HepG2 (cell line): ENCODE data around the gene DMRT1. TPM values are rescaled to one million over a fixed set of nuclear protein-coding genes. Genes with fewer than 3 reads are reported as not detected.

Source experiments
- ATF4 ChIP-seq, 2 experiments: fragments of 450-650 bp in 1 of 2; sonication (generic) in 1 of 2; formaldehyde crosslinking; IDR thresholded peaks; 2 replicates each; pipeline versions ENCODE4 v1.5.0 to v1.8.0; 2020 to 2022; ENCODE audit warnings: mild to moderate bottlenecking in 1 of 2, missing genetic modification reagents in 1 of 2
- EP300 ChIP-seq, 3 experiments: sonication (generic) in 1 of 3; formaldehyde crosslinking in 1 of 3; IDR thresholded peaks; 2 replicates each; pipeline versions ENCODE4 v1.5.1 to v1.6.1; 2011 to 2020; ENCODE audit warnings: low read depth in 2 of 3, low read length in 2 of 3, borderline replicate concordance in 1 of 3, improper control_type of control experiment in 1 of 3, mild to moderate bottlenecking in 1 of 3, missing genetic modification reagents in 1 of 3, moderate library complexity in 1 of 3
- FOXA3 ChIP-seq: IDR thresholded peaks from 2 replicates; pipeline ENCODE4 v1.6.1; 2016; ENCODE audit warnings: missing genetic modification reagents, missing compliant biosample characterization
- FOXP1 ChIP-seq, 2 experiments: fragments of 450-650 bp in 1 of 2; IDR thresholded peaks; 2 replicates each; pipeline ENCODE4 v1.6.1; 2017 to 2018; ENCODE audit warnings: antibody characterized with exemption in 1 of 2
- GATAD2A ChIP-seq: IDR thresholded peaks from 2 replicates; pipeline ENCODE4 v1.6.1; 2016
- HOXA5 ChIP-seq: sonication (generic); formaldehyde crosslinking; IDR thresholded peaks from 2 replicates; pipeline ENCODE4 v1.4.0; 2020; ENCODE audit warnings: missing genetic modification reagents
- MED13 ChIP-seq: sonication (generic); formaldehyde crosslinking; IDR thresholded peaks from 2 replicates; pipeline ENCODE4 v1.5.0; 2020; ENCODE audit warnings: missing genetic modification reagents
- NCOA2 ChIP-seq: sonication (generic); formaldehyde crosslinking; IDR thresholded peaks from 2 replicates; pipeline ENCODE4 v1.8.0; 2022; ENCODE audit warnings: inconsistent platforms
- NR2F6 ChIP-seq, 2 experiments: IDR thresholded peaks; 2 replicates each; pipeline ENCODE4 v1.6.1; 2016; ENCODE audit warnings: antibody characterized with exemption in 1 of 2, mild to moderate bottlenecking in 1 of 2
- SALL1 ChIP-seq: sonication (generic); formaldehyde crosslinking; IDR thresholded peaks from 2 replicates; pipeline ENCODE4 v1.8.0; 2022; ENCODE audit warnings: mild to moderate bottlenecking, missing genetic modification reagents
- SMC3 ChIP-seq: IDR thresholded peaks from 2 replicates; pipeline ENCODE4 v1.6.1; 2011; ENCODE audit warnings: low read length, improper control_type of control experiment
- SOX13 ChIP-seq, 3 experiments: fragments of 450-650 bp in 1 of 3; sonication (generic) in 1 of 3; formaldehyde crosslinking in 1 of 3; IDR thresholded peaks in 2 of 3; conservative IDR thresholded peaks in 1 of 3; 2 replicates each; pipeline versions ENCODE4 v1.5.0 to v1.6.1; 2016 to 2020; ENCODE audit warnings: antibody characterized with exemption in 1 of 3, mild to moderate bottlenecking in 1 of 3, missing compliant biosample characterization in 1 of 3, missing genetic modification reagents in 1 of 3, moderate library complexity in 1 of 3
- THAP11 ChIP-seq: IDR thresholded peaks from 2 replicates; pipeline ENCODE4 v1.6.1; 2016; ENCODE audit warnings: missing biosample characterization, missing genetic modification reagents
- TRIM24 ChIP-seq: sonication (generic); formaldehyde crosslinking; IDR thresholded peaks from 2 replicates; pipeline ENCODE4 v1.8.0; 2022; ENCODE audit warnings: mild to moderate bottlenecking, missing genetic modification reagents
- YEATS4 ChIP-seq: sonication (generic); formaldehyde crosslinking; IDR thresholded peaks from 2 replicates; pipeline ENCODE4 v1.4.0; 2020; ENCODE audit warnings: missing genetic modification reagents, borderline replicate concordance
- ZBTB33 ChIP-seq: sonication (generic); formaldehyde crosslinking; IDR thresholded peaks from 2 replicates; pipeline ENCODE4 v1.4.0; 2020; ENCODE audit warnings: missing genetic modification reagents
- ZNF281 ChIP-seq: sonication (generic); formaldehyde crosslinking; IDR thresholded peaks from 2 replicates; pipeline ENCODE4 v1.4.0; 2020; ENCODE audit warnings: missing genetic modification reagents, borderline replicate concordance
- ZNF331 ChIP-seq: sonication (generic); formaldehyde crosslinking; IDR thresholded peaks from 2 replicates; pipeline ENCODE4 v1.4.0; 2020; ENCODE audit warnings: missing genetic modification reagents
- ZNF572 ChIP-seq: sonication (generic); formaldehyde crosslinking; IDR thresholded peaks from 2 replicates; pipeline ENCODE4 v1.5.1; 2020; ENCODE audit warnings: mild to moderate bottlenecking, missing genetic modification reagents
- ZSCAN21 ChIP-seq: sonication (generic); formaldehyde crosslinking; IDR thresholded peaks from 2 replicates; pipeline ENCODE4 v1.8.0; 2022; ENCODE audit warnings: mild to moderate bottlenecking, missing genetic modification reagents, moderate library complexity, borderline replicate concordance
- polyA plus RNA-seq, 8 experiments: library from polyadenylated mRNA; depleted of rRNA in 3 of 8; stranded (reverse) in 7 of 8; unstranded in 1 of 8; fragments of >200 nt; fragmentation: Illumina TruSeq in 4 of 8; extraction: Trizol in 4 of 8; gene quantifications; 2 replicates each; pipeline versions ENCODE4 v1.2.1 to v1.2.3, GENCODE V29; 2011 to 2016; ENCODE audit warnings: low read depth in 4 of 8, missing spikeins in 1 of 8, mixed read lengths in 1 of 8; ENCODE audit not compliant: insufficient read depth in 1 of 8
- total RNA-seq, 5 experiments: library from RNA; depleted of rRNA; stranded (reverse); fragments of >200 nt; fragmentation: Illumina TruSeq; extraction: Trizol; gene quantifications; 2 replicates each; pipeline ENCODE4 v1.2.3, GENCODE V29; 2016; ENCODE audit warnings: low read depth in 1 of 5

The DMRT1 gene
- total and polyA plus RNA-seq, 2 of the 13 experiments (the other 11 are each of a cell fraction or from before 2014, with no cell fraction given): not detected

- peak; percentile 38; the same call in 1 of the 2 replicates for TF ChIP-seq NR2F6 (IDR thresholded peaks at IDR 0.05)
- TF ChIP-seq NR2F6 (CRISPR knock-in tag; IDR thresholded peaks at IDR 0.05): no peak
- 0 out of 2 replicates have a peak, but pooled peaks have one; percentile 37 for TF ChIP-seq ZNF281
- TF ChIP-seq GATAD2A (CRISPR knock-in tag): peak; percentile 83
- peak; percentile 45; the same call in 1 of the 2 replicates for TF ChIP-seq NCOA2
- no peak for TF ChIP-seq ZSCAN21 (CRISPR knock-in tag)
- TF ChIP-seq FOXP1 (IDR thresholded peaks at IDR 0.05): no peak
- TF ChIP-seq FOXP1 (CRISPR knock-in tag; IDR thresholded peaks at IDR 0.05): peak; percentile 62; the same call in 1 of the 2 replicates
- no peak for TF ChIP-seq SOX13 (IDR thresholded peaks at IDR 0.05)
- TF ChIP-seq SOX13 (CRISPR knock-in tag; conservative IDR thresholded peaks at IDR 0.05 in 1 of 2, IDR thresholded peaks at IDR 0.05 in 1 of 2): peak in 1 of 2 experiments; percentile 51; a peak in 1 of 4 replicates
- no peak for TF ChIP-seq TRIM24
- TF ChIP-seq EP300 (IDR thresholded peaks at IDR 0.05; ENCODE audit: low read depth in 2 of 2, low read length in 2 of 2): peak; percentile 48 to 76; a peak in 2 of 4 replicates
- TF ChIP-seq EP300 (CRISPR knock-in tag; IDR thresholded peaks at IDR 0.05; ENCODE audit: borderline replicate concordance): no peak
- no peak for TF ChIP-seq MED13 (CRISPR knock-in tag)
- no peak for TF ChIP-seq ZBTB33 (CRISPR knock-in tag)
- TF ChIP-seq THAP11 (CRISPR knock-in tag): peak; percentile 38; the same call in 1 of the 2 replicates
- TF ChIP-seq ATF4 (CRISPR knock-in tag; IDR thresholded peaks at IDR 0.05): no peak
- TF ChIP-seq SALL1 (CRISPR knock-in tag): 0 out of 2 replicates have a peak, but pooled peaks have one; percentile 14
- peak; percentile 32; the same call in 1 of the 2 replicates for TF ChIP-seq SMC3
- TF ChIP-seq YEATS4 (CRISPR knock-in tag): peak; percentile 55
- peak; percentile 32; the same call in 1 of the 2 replicates for TF ChIP-seq HOXA5 (CRISPR knock-in tag)
- TF ChIP-seq ZNF331 (CRISPR knock-in tag): 0 out of 2 replicates have a peak, but pooled peaks have one; percentile 16
- peak; percentile 86 for TF ChIP-seq FOXA3 (CRISPR knock-in tag)
- TF ChIP-seq ZNF572 (CRISPR knock-in tag): 0 out of 2 replicates have a peak, but pooled peaks have one; percentile 30
Observed at GRCh38 chr9:792331-793260, 48.9 kb upstream of the DMRT1 start (continued).
